Measurements from ENCODE around the gene ANK3. TPM values are rescaled to one million over a fixed set of nuclear protein-coding genes. Genes with fewer than 3 reads are reported as not detected.

The ANK3 gene
- total and polyA plus RNA-seq, 7 donors: 11.6 to 170 (median 94.2) TPM

DNA sequence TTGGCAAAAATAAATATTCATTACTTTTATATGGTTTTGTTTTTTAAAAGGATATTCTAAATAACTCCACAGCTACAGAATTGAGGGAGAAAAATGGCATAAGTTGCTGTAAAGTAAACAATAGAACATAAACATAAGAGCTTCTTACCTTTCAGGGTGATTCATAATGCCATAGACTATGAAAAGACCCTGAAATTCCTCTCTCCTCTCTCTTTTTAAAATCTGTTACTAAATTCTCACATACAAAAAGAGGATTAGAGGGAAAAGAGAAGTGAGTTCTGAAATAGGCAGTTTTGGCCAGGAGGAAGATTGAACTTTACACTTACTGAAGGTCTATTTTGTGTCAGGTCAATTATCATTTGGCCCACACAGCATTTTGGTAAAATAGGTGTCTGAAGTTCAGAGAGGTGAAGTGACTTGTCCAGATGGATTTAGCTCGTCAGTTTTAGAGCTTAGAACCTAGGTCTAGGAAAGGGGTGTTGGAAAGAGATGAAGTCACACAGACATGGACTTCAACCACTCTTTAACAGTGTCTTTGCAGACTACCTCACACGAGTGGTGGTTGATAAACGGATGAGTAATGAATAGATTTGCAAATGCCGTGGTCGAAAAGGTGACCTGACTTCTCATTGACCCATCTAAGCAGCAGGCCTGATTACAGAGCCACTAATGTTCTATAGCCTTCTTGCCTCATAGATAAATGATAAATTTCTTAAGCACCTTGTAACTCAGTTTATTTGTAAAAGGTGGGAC lies 292.7 kb downstream of the ANK3 start:
- H3K9me3 ChIP-seq: no peaks in the 10 kb centered on the region
- intact Hi-C loops (cut with DNase I): no loop called here
- no peak for ATAC-seq
- no peaks in the 10 kb centered on the region for H3K27me3 ChIP-seq (ENCODE audit: insufficient read depth in 3 of 3, low read length in 2 of 3)
- no peaks in the 10 kb centered on the region for H3K4me1 ChIP-seq
- peaks cover 0 to 23% of the 10 kb centered on the region in 2 donors for H3K36me3 ChIP-seq (ENCODE audit: insufficient read depth in 1 of 2, low read depth in 1 of 2)
- no peak overlapping the region for H3K4me3 ChIP-seq
- 76 to 85% (median 79%) methylated on average over 5 of the region's 5 CpGs for WGBS, 3 donors
- no peak for DNase-seq
- no peak overlapping the region for H3K27ac ChIP-seq
- TF ChIP-seq, protein P1, sequence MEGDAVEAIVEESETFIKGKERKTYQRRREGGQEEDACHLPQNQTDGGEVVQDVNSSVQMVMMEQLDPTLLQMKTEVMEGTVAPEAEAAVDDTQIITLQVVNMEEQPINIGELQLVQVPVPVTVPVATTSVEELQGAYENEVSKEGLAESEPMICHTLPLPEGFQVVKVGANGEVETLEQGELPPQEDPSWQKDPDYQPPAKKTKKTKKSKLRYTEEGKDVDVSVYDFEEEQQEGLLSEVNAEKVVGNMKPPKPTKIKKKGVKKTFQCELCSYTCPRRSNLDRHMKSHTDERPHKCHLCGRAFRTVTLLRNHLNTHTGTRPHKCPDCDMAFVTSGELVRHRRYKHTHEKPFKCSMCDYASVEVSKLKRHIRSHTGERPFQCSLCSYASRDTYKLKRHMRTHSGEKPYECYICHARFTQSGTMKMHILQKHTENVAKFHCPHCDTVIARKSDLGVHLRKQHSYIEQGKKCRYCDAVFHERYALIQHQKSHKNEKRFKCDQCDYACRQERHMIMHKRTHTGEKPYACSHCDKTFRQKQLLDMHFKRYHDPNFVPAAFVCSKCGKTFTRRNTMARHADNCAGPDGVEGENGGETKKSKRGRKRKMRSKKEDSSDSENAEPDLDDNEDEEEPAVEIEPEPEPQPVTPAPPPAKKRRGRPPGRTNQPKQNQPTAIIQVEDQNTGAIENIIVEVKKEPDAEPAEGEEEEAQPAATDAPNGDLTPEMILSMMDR (IDR thresholded peaks at IDR 0.05): no peak

DNA sequence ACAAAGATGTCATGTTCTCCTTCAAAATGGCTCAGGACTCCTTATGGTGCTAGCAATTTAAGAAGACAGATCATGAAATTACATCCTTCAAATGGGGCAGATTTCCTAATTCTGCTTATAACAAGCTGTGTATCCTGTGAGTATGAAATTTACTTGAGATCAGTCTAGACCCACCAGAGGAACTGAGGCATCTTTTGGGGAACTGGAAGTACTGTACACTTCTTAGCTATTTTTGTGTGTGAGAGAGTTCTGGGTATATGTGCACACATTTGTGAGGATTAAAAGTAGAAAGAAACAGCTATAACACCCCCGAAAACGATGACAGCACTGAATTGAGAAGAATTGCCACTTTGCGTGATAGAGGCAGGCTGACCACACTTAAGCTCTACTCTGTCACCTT lies 296.4 kb downstream of the ANK3 start:
- WGBS, 3 donors: 88 to 92% (median 92%) methylated on average over 3 of the region's 3 CpGs
- Histone ChIP-seq H3K9me3 (no peaks in the 10 kb centered on the region), H3K27me3 (ENCODE audit: insufficient read depth in 3 of 3, low read length in 2 of 3) (no peaks in the 10 kb centered on the region), H3K4me3 (no peak overlapping the region), H3K36me3 (ENCODE audit: insufficient read depth in 1 of 2, low read depth in 1 of 2) (peaks cover 0 to 24% of the 10 kb centered on the region in 2 donors), H3K27ac (no peak overlapping the region), H3K4me1 (no peaks in the 10 kb centered on the region)
- no peak for DNase-seq
- intact Hi-C loops (cut with DNase I): no loop called here
- no peak for ATAC-seq
- TF ChIP-seq, protein P1 (IDR thresholded peaks at IDR 0.05): no peak

DNA sequence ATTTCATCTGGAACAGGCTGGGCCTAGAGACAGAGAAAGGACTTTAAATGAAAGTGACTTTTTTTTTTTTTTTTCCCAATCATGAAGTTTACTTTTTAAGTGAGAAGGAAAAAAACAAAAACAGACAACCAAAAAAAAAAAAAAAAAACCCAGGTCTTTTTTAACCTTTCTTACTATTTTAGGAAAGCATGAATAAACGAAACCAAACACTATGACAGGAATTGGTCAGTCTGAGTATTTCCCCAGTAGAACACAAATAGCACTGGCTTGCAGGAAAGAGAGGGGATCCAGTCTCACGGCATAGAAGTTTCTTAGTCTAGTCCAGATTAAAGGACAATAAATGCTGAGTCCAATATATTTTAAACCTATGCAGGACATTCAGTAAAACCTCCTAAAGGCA lies 302.8 kb downstream of the ANK3 start:
- Histone ChIP-seq H3K9me3 (no peaks in the 10 kb centered on the region), H3K36me3 (ENCODE audit: insufficient read depth in 1 of 2, low read depth in 1 of 2) (peaks cover 3 to 59% of the 10 kb centered on the region in 2 donors), H3K4me3 (no peak overlapping the region), H3K27ac (no peak overlapping the region), H3K4me1 (no peaks in the 10 kb centered on the region), H3K27me3 (ENCODE audit: insufficient read depth in 3 of 3, low read length in 2 of 3) (no peaks in the 10 kb centered on the region)
- TF ChIP-seq, protein P1 (IDR thresholded peaks at IDR 0.05): no peak
- DNase-seq (no peak), ATAC-seq (no peak)
- intact Hi-C loops (cut with DNase I): no loop called here
- 43 to 73% (median 50%) methylated on average over 2 of the region's 2 CpGs for WGBS, 3 donors

- no peak overlapping the region for H3K27ac ChIP-seq
- DNase-seq (no peak), ATAC-seq (no peak)
- H3K4me3 ChIP-seq: no peak overlapping the region
- H3K4me1 ChIP-seq: no peaks in the 10 kb centered on the region
- peaks cover 3 to 63% of the 10 kb centered on the region in 2 donors for H3K36me3 ChIP-seq (ENCODE audit: insufficient read depth in 1 of 2, low read depth in 1 of 2)
- TF ChIP-seq, protein P1 (IDR thresholded peaks at IDR 0.05): no peak
- H3K9me3 ChIP-seq: no peaks in the 10 kb centered on the region
- H3K27me3 ChIP-seq (ENCODE audit: insufficient read depth in 3 of 3, low read length in 2 of 3): no peaks in the 10 kb centered on the region
- intact Hi-C loops (cut with DNase I): no loop called here
- WGBS, 3 donors: 96 to 97% (median 97%) methylated on average over 4 of the region's 4 CpGs
These were observed 303.3 kb downstream of the ANK3 start for GRCh38 chr10:60086421-60086820.

Data from psoas muscle (tissue), 8 donors.